Muscle of leg (tissue), 11 donors: ENCODE results near the gene CHGA. TPM values are rescaled to one million over a fixed set of nuclear protein-coding genes. Genes with fewer than 3 reads are reported as not detected.

ENCODE experiments used
- DNase-seq: peaks from one replicate; pipeline ENCODE4 v3.0.0; 2013
- H3K27ac ChIP-seq: one replicate; pipeline ENCODE4 v1.5.1; 2013; ENCODE audit warnings: mild to moderate bottlenecking, low read length, control low read depth
- H3K27me3 ChIP-seq: one replicate; pipeline ENCODE4 v1.6.1; 2013; ENCODE audit warnings: low read length; ENCODE audit not compliant: control insufficient read depth, insufficient read depth
- H3K36me3 ChIP-seq: one replicate; pipeline ENCODE4 v1.6.1; 2013; ENCODE audit warnings: low read length; ENCODE audit not compliant: control insufficient read depth, insufficient read depth
- H3K4me1 ChIP-seq: one replicate; pipeline ENCODE4 v1.6.1; 2013; ENCODE audit warnings: low read length; ENCODE audit not compliant: control insufficient read depth, insufficient read depth
- H3K4me3 ChIP-seq: one replicate; pipeline ENCODE4 v1.5.1; 2013; ENCODE audit warnings: low read length, control low read depth
- H3K9me3 ChIP-seq: replicated peaks from 2 replicates; pipeline ENCODE4 v1.6.1; 2013; ENCODE audit warnings: low read depth, low read length; ENCODE audit not compliant: control insufficient read depth
- WGBS: methylation state at CpG from one replicate; pipeline ENCODE4 v1.1.5; 2013; ENCODE audit warnings: missing lambda C conversion rate; ENCODE audit not compliant: insufficient coverage; 5-methylcytosine and 5-hydroxymethylcytosine counted together
- polyA plus RNA-seq, 8 donors: library from polyadenylated mRNA; unstranded; fragments of 120-200 nt; gene quantifications; one replicate each; pipeline versions ENCODE4 v1.2.1 to v1.2.3, GENCODE V29; 2013; ENCODE audit warnings: inconsistent platforms in 1 of 8, low replicate concordance in 1 of 8; ENCODE audit not compliant: insufficient read length in 8 of 8, insufficient read depth in 1 of 8
- total RNA-seq: library from RNA; stranded (reverse); fragments of 120-200 nt; gene quantifications from one replicate; pipeline ENCODE4 v1.2.4, GENCODE V29; 2013

The CHGA gene
- total and polyA plus RNA-seq, 9 donors: 0.13 to 20.9 (median 0.50) TPM; not detected in 2

- peaks cover 12% of the 10 kb centered on the region for H3K4me1 ChIP-seq
- no peak overlapping the region for H3K4me3 ChIP-seq
- no peaks in the 10 kb centered on the region for H3K27me3 ChIP-seq
- no peaks in the 10 kb centered on the region for H3K36me3 ChIP-seq
- peaks cover 17% of the 10 kb centered on the region for H3K9me3 ChIP-seq
- WGBS: 100% methylated on average over 1 of the region's 2 CpGs
- DNase-seq: no peak
- H3K27ac ChIP-seq: no peak overlapping the region
Measured at GRCh38 chr14:92976268-92976667, 53.3 kb downstream of the CHGA start.

GRCh38 chr14:92978229-92979021 is 55.5 kb downstream of the CHGA start:
- WGBS: 86% methylated on average over 3 of the region's 4 CpGs
- H3K4me1 ChIP-seq: peaks cover 14% of the 10 kb centered on the region
- peaks cover 4% of the 10 kb centered on the region for H3K36me3 ChIP-seq
- peaks cover 16% of the 10 kb centered on the region for H3K9me3 ChIP-seq
- DNase-seq: no peak
- H3K4me3 ChIP-seq: no peak overlapping the region
- H3K27me3 ChIP-seq: no peaks in the 10 kb centered on the region
- H3K27ac ChIP-seq: no peak overlapping the region

- Histone ChIP-seq H3K9me3 (peaks cover 15% of the 10 kb centered on the region), H3K27ac (no peak overlapping the region), H3K4me3 (no peak overlapping the region), H3K36me3 (peaks cover 4% of the 10 kb centered on the region), H3K4me1 (peaks cover 13% of the 10 kb centered on the region), H3K27me3 (no peaks in the 10 kb centered on the region)
- no peak for DNase-seq
- 95% methylated on average over 4 of the region's 4 CpGs for WGBS
Measured at GRCh38 chr14:92980866-92981265, 57.9 kb downstream of the CHGA start.

- no peak for DNase-seq
- Histone ChIP-seq H3K36me3 (peaks cover 4% of the 10 kb centered on the region), H3K9me3 (peaks cover 7% of the 10 kb centered on the region), H3K27ac (no peak overlapping the region), H3K4me3 (no peak overlapping the region), H3K4me1 (peaks cover 22% of the 10 kb centered on the region), H3K27me3 (no peaks in the 10 kb centered on the region)
- WGBS: 94% methylated on average over 8 of the region's 8 CpGs
Measured at GRCh38 chr14:92981726-92982125, 58.8 kb downstream of the CHGA start.

GRCh38 chr14:92982956-92983355 is 60.0 kb downstream of the CHGA start:
- H3K27me3 ChIP-seq: no peaks in the 10 kb centered on the region
- H3K36me3 ChIP-seq: peaks cover 4% of the 10 kb centered on the region
- H3K27ac ChIP-seq: no peak overlapping the region
- H3K9me3 ChIP-seq: peaks cover 5% of the 10 kb centered on the region
- H3K4me3 ChIP-seq: no peak overlapping the region
- DNase-seq: no peak
- 57% methylated on average over 6 of the region's 8 CpGs for WGBS
- H3K4me1 ChIP-seq: peaks cover 34% of the 10 kb centered on the region

- peaks cover 4% of the 10 kb centered on the region for H3K36me3 ChIP-seq
- 100% methylated on average over 1 of the region's 5 CpGs for WGBS
- no peaks in the 10 kb centered on the region for H3K9me3 ChIP-seq
- no peak overlapping the region for H3K4me3 ChIP-seq
- no peaks in the 10 kb centered on the region for H3K27me3 ChIP-seq
- H3K27ac ChIP-seq: no peak overlapping the region
- DNase-seq: no peak
- H3K4me1 ChIP-seq: peaks cover 47% of the 10 kb centered on the region
Measured at GRCh38 chr14:92984082-92984788, 61.3 kb downstream of the CHGA start.

Other genes with a start within 250 kb of the CHGA start
- gene LGMN, start 174.5 kb upstream of the CHGA start, total RNA-seq: 91.9 TPM
- 100 to 1,000 TPM in 2 of 8 donors, 10 to 100 TPM in 6; 60.1 to 104 (median 89.1) TPM for gene LGMN, start 174.5 kb upstream of the CHGA start, polyA plus RNA-seq
- gene GOLGA5, start 128.8 kb upstream of the CHGA start, total RNA-seq: 33.2 TPM
- 10 to 100 TPM; 27.2 to 40.3 (median 31.1) TPM for gene GOLGA5, start 128.8 kb upstream of the CHGA start, polyA plus RNA-seq
- 10.0 TPM for gene ITPK1, start 192.8 kb downstream of the CHGA start, total RNA-seq
- gene ITPK1, start 192.8 kb downstream of the CHGA start, polyA plus RNA-seq: 10 to 100 TPM; 13.7 to 25.7 (median 17.8) TPM